Activated CD4-positive, CD25-positive, alpha-beta regulatory T cell treated with anti-CD3 and anti-CD28 coated beads, Interleukin-2, amount 50 U/mL, for 16 hours (primary cell): ENCODE results near the gene B3GNT7.
A peak's percentile ranks its signal among the peaks of the same experiment; 100 is the strongest.
"Not testable (repeated sequence)": the region's sequence is repeated elsewhere in the genome, so short reads cannot be mapped to it uniquely, and the experiment has no call there.

Experiments
- DNase-seq: peaks from one replicate; pipeline ENCODE4 v3.0.0-alpha.2; 2020; ENCODE audit warnings: low read depth, low spot score

Gene B3GNT7

DNA sequence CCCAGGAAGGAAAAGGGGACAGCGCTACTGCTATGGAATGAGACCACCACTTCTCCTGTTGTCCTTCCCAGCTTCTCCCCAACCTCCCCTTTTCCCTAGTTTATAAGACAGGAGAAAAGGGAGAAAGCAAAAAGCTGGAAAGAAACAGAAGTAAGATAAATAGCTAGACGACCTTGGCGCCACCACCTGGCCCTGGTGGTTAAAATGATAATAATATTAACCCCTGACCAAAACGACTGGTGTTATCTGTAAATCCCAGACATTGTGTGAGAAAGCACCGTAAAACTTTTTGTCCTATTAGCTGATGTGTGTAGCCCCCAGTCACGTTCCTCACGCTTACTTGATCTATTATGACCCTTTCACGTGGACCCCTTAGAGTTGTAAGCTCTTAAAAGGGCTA lies 5.2 kb downstream of the B3GNT7 start:
- not testable (repeated sequence) for DNase-seq

DNA sequence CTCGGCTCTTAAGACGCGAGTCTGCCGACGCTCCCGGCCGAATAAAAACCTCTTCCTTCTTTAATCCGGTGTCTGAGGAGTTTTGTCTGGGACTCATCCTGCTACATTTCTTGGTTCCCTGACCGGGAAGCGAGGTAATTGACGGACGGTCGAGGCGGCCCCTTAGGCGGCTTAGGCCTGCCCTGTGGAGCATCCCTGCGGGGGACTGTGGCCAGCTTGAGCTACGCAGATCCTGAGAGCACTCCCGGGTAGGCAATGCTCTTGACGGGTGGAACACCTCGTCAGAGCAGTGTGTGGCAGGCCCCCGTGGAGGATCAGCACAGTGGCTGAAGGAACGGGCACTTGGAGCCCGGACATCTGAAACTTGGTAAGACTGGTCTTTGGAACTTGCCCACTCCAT lies 5.6 kb downstream of the B3GNT7 start:
- not testable (repeated sequence) for DNase-seq

DNA sequence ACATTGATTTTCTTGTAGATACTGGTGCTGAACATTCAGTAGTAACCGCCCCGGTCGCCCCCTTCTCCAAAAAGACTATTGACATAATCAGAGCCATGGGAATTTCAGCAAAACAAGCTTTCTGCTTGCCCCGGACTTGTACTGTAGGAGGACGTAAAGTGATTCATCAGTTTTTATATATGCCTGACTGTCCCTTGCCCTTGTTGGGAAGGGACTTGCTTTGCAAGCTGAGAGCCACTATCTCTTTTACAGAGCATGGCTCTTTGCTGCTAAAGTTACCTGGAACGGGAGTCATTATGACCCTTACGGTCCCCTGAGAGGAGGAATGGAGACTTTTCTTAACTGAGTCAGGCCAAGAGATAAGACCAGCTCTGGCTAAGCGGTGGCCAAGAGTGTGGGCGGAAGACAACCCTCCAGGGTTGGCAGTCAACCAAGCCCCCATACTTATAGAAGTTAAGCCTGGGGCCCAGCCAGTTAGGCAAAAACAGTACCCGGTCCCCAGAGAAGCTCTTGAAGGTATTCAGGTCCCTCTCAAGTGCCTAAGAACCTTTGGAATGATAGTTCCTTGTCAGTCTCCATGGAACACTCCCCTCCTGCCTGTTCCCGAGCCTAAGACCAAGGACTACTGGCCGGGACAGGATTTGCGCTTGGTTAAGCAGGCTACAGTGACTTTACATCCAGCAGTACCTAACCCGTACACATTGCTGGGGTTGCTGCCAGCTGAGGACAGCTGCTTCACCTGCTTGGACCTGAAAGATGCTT lies 8.1 kb downstream of the B3GNT7 start:
- not testable (repeated sequence) for DNase-seq

DNA sequence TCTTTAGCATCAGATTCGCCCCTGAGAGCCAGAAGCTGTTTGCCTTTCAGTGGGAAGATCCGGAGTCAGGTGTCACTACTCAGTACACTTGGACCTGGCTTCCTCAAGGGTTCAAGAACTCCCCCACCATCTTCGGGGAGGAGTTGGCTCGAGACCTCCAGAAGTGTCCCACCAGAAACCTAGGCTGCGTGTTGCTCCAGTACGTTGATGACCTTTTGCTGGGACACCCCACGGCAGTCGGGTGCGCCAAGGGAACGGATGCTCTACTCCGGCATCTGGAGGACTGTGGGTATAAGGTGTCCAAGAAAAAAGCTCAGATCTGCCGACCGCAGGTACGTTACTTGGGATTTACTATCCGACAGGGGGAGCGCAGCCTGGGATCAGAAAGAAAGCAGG lies 8.7 kb downstream of the B3GNT7 start:
- not testable (repeated sequence) for DNase-seq

DNA sequence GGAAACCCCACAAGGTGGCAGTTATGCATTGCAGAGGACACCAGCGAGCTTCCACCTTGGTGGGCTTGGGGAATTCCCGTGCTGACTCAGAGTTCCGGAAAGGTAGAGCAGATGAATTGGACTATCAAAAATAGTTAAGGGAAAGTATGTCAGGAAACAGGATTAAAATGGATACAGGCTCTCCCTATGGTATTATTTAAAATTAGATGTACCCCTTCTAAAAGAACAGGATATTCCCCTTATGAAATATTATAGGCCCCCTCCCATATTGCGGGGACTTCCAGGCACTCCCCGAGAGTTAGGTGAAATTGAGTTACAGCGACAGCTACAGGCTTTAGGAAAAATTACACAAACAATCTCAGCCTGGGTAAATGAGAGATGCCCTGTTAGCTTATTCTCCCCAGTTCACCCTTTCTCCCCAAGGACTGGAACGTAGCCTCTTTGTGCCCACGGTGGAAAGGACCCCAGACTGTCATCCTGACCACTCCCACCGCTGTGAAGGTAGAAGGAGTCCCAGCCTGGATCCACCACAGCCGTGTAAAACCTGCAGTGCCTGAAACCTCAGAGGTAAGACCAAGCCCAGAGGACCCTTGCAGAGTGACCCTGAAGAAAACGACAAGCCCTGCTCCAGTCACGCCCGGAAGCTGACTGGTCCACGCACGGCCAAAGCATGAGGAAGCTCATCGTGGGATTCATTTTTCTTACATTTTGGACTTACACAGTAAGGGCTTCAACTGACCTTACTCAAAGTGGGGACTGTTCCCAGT lies 10.3 kb downstream of the B3GNT7 start:
- not testable (repeated sequence) for DNase-seq

DNA sequence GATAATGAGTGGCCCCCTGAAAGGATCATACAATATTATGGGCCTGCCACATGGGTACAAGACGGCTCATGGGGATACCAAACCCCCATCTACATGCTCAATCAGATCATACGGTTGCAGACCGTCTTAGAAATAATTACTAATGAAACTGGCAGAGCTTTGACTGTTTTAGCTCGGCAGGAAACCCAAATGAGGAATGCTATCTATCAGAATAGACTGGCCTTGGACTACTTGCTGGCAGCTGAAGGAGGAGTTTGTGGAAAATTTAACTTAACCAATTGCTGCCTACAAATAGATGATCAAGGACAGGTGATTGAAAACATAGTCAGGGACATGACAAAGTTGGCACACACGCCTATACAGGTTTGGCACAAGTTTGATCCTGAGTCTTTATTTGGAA lies 12.2 kb downstream of the B3GNT7 start:
- not testable (repeated sequence) for DNase-seq

DNA sequence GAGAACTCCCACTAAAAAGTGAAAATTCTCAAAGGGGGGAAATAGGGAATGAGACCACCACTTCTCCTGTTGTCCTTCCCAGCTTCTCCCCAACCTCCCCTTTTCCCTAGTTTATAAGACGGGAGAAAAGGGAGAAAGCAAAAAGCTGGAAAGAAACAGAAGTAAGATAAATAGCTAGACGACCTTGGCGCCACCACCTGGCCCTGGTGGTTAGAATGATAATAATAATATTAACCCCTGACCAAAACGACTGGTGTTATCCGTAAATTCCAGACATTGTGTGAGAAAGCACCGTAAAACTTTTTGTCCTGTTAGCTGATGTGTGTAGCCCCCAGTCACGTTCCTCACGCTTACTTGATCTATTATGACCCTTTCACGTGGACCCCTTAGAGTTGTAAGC lies 12.8 kb downstream of the B3GNT7 start:
- not testable (repeated sequence) for DNase-seq

DNA sequence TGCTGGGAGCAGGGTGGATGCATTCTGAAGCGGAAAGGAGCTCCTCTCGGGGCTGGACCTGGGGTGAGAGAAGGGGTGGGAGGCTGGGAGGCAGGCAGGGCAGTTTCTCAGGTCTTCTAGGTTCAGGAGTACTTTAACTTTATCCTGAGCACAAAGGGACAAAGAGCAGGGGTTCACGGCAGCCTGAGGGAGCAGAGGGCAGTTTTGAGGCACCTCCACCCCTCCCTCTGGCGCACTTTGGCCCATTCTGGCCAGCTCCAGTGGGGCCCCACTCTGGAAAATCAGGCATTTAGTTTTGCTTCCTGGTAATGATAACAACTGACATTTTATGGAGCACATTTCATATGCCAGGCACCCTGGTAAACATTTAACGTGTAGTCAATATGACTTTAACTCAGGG lies 14.3 kb downstream of the B3GNT7 start:
- no peak for DNase-seq

DNA sequence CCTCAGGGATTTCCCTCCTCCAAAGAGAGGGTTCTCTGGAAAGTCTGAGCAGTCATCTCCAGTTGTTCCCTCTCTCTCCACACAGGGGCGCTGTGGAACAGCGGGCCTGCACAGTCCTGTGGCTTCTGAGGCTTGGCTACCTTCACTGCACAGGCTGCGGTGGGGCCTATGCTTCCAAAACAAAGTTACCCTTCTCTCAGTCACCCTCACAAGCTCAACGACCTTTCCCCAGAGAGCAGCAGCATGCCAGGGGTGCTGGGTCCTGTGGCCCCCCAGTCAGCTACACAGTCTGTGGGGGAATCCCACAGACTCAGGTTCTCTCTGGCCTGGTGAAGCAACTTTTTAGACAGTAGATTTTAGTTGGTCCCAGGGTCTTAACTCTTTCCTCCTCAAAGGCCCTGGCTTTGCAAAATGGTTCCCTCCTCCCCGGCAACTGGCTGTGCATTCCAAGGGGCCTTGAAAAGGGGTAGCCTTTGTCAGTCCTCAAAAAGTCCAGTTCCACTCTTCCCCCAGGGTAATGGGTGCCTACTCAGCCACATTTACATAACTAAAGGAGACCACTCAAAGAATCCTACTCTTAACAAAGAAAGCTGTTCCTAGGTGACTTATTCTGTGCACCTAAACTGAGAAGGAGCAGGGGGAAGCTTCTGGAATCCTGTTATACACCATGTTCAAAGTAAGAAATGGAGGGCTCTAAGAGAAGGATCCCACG lies 14.9 kb downstream of the B3GNT7 start:
- DNase-seq = no peak

DNA sequence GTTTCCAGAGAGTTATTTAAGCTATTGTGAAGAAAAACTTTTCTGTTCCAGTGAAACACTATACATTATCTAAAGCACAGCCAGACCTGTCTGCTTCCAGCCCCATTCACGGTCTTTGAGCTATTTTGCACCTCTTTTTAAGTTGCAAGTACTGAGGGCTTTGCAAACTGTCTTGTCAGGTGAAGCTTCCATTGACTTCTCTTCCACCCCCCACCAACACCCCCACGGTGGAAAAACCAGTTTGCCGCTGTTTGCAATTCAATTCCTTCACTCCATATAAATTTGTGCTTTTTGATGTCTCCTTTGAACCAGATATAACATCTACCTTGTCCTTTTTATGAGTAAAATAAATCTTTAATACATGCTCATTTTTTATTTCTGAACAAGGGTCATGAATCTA lies 15.7 kb downstream of the B3GNT7 start:
- no peak for DNase-seq

DNA sequence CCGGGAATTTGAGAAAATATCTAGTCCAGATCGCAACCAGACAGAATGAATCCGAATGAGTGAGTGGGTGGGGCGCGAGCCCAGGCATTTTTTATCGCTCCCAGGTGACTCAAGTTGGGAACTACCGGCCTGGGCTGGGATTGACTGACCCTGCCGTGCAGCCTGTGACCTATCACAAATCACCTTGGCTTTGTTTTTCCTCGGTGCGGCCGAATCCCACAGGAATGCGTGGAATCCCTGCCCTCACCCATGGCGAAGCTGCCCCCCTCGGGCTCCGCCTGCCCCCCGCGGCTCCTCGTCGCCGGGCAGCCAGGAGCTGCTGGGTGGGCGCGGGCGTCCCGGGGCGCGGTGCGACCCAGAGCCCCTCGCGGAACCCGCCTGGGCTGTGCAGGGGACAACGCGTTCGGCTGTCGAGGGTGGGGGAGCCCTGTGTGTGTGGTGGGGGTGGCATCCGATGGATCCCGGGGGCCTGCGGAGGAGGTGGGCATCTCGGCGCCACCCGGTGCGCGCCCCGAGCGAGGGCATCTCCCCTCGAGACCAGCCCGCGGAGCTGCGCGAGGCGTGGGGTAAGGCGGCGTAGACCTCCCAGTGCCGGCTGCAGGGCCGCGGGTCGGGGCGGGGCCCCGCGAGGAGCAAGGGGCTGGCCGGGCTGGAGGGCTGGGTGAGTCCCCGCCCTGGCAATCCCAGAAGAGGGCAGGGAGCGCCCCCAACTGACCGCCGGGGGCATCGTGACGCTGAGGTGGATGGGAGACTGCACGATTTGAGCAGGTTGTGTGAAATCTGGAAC lies 16.5 kb downstream of the B3GNT7 start:
- DNase-seq = peak; percentile 31

DNA sequence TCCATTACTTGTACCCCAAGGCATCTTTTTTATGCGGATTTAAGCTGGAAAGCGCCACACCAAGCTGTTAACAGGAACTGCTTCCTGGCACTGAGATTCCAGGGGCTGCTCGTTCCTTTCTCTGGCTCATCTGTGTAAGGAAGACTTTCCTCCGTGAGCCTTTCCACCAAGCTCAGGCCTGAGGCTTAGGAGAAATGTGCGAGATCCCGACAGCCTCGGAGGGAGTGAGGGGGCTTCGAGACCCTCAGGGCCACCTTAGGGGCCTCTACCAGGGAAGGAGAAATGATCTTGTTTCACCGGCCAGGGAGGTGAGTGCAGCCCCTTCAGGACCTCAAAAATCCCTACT lies 17.1 kb downstream of the B3GNT7 start:
- no peak for DNase-seq

DNA sequence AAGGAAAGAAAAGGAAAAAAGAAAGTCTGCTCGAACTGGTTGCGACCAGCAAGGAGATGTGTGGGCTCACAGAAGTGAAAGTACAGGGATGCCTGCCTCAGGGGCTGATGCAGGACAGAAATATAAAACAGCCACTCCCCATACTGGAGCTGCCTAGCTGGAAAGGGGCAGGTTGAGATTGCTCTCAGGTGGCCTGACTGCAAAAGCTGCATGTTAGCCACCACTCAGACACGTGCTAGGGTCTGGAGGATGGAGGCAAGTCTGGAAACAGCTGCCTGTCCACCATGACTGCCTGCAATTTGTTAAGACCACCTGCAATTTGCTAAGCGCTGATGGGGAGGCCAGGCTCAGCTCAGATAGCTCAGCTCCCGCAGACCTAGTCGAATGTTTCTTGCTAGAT lies 17.9 kb downstream of the B3GNT7 start:
- no peak for DNase-seq

DNA sequence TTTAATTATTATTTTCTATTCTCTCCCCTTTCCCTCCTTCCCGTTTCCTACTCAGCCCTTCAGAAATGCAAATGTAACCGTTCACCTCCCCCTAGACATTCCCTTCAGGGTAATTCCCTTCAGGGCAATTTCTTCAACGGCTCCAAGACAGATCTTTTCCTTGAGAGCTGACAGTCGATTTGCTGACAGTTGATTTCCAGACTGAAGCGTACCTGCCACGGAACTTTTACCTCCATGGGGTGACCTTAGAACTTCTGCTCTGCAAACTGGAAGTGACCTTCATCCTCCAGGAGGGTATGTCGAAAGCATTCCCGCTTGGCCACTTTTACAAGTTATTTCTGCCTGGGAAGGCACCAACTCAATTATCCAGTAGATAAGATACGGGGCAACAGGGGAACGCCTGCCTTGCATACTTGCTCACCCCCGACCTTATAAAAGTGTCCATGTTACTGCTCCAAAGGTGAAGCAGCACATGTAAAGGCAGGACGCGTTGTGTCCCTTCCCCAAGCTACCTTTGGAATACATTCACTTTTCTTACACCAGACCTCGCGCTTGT lies 18.5 kb downstream of the B3GNT7 start:
- DNase-seq = no peak

DNA sequence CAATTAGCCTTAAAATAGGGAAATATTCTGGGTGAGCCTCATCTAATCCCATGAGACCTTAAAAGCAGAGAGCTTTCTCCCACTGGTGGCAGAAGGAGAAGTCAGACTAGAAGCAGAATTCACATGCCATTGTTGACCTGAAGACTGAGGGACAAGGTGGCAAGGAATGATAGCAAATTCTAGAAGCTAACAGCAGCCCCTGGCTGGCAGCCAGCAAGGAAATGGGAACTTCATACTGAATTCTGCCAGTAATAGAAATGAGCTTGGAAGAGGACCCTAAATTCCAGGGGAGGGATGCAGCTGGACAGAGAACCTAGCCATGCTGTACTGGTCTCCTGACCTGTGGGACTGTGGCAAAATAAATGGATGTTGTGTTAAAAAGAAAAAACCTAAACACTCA lies 19.5 kb downstream of the B3GNT7 start:
- no peak for DNase-seq

DNA sequence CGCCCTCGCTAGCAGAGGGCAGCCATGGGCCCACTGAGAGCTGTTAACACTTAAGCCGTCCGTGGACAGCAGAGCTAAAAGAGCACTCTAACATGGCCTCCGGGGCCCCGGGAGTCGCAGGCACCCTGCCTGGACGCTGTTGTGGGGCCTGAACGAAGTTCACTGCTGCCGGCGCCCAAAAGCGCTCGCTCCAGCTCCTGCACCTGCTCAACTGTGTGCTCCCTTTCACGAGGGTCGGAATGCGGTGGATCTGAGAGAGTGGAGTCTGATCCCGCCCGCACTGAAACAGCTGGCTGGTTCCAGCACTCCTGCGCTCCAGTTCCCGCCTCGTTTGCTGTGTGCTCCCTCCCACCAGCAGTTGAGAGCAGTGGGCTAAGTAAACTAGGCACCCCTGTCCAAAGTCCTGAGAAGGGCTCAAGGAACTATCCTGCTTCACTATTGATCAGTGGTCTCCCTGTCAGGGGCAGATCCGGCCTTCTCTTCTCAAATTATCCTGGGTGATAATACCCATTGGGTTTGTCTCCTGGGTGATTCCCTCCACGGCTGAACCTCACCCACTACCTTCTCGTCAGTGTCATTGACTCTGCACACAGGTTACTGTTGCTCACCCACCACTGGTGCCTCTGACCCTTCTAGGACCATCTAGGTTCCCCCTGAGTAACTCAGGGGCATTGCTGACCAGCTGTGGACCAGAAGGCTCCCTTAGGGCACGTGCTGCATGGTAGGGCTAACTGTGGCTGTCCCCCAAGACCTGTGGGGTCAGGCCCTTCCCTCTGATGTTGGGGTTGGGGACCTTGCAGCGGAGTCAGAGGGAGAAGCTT lies 23.5 kb downstream of the B3GNT7 start:
- DNase-seq = no peak

DNA sequence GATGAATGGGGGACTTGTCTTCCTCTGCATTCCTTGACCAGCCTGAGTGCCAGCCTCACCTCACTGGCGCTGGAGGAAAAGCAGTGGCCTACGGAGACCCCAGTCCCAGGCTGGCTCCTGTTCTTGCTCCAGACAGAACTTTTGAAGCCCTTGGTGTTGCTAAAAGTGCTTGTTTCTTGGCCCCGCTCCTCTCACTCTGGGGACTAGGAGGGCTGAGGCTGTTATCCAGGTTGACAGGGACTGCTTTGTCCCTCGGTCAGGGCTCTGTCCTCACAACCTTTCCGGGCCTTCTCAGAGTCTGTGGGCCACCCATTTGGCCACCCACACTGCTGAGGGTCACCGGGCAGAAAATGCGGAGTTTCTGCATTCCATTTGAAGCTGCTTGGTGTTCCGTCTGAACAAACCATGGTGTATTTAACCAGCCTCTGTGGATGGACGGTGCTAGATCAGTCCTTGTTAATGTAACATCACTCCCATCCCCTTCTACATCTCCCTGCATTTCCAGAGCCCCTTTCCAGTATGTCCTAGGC lies 25.6 kb downstream of the B3GNT7 start:
- no peak for DNase-seq

DNA sequence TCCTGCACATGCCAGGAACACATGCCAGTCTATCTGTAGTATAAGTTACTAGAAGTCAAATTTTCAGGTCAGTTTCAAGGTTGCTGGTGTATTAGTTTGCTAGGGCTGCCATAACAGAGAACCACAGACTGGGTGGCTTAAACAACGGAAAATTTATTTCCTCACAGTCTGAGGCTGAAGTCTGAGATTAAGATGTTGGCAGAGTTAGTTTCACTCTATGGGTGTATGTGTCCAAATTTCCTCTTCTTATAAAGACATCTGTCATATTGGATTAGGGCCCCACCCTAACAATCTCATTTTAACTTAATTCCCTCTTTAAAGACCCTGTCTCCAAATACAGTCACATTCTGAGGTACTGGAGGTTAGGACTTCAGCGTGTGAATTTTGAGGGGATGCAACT lies 26.5 kb downstream of the B3GNT7 start:
- no peak for DNase-seq

DNA sequence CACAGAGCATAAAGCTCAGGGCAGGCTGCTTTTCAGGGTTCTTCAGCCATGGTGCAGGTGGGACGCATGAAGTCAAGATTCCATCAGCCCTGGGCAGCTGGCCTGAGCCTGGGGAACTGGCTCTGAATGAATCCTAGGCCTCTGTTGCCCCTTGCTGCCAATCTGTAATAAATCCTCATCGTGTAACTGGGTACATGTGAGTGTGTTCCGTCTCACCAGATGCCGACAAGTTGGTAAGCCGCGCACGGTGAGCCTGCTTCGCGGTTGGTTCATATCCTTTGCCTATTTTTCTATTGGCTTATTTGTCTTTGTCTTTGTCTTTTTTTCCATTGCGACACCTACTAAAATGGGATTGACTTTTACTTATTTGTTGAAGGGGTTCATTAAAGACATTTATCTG lies 27.7 kb downstream of the B3GNT7 start:
- DNase-seq = no peak

DNA sequence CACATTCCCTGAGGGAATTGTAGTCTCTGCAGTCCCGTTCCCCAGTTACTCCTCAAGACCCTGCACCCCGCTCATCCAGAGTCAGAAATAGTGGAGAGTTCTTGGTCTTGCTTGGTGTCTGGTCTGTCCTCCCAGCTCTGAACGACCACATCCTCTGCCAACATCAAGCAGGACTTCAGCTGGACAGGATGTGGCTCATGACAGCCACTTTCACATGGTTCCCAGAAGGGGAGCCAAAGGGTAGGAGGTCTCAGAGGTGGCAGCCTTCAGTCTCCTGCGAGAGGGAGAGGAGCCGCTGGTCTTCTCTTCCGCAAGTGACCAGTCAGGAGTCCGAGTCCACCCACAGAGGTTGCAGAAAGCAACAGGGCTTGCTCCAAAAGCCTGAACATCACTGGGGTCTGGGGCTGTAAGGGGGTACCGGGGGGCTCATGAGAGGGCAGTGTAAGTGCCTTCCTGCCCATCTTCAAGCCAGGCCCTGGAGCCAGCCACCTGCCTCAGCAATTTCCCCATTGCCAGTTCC lies 29.8 kb downstream of the B3GNT7 start:
- no peak for DNase-seq
